Activated B cell treated with CpG ODN at 0.5 μM for 24 hours (primary cell): ENCODE data around the gene MUC2. TPM values are rescaled to one million over a fixed set of nuclear protein-coding genes. Genes with fewer than 3 reads are reported as not detected.

Source experiments
- ATAC-seq: fragments of 200-7000 bp; cut with Tn5 transposase; one replicate; pipeline ENCODE4 v1.10.0; 2021; ENCODE audit warnings: low read depth, mild to moderate bottlenecking, moderate library complexity
- CTCF ChIA-PET: fragments of 350-600 bp; sonication (Branson Sonifier 250); formaldehyde crosslinking; loops from one replicate; lab custom pipeline; 2021; ENCODE audit warnings: antibody characterized with exemption; lab: Charles Lee
- POLR2A ChIA-PET: fragments of 350-600 bp; sonication (Branson Sonifier 250); formaldehyde crosslinking; loops from one replicate; lab custom pipeline; 2021; ENCODE audit warnings: antibody characterized with exemption; lab: Charles Lee
- DNase-seq: peaks from one replicate; pipeline ENCODE4 v3.0.0; 2022
- H3K27ac Mint-ChIP-seq: one replicate; pipeline ENCODE4 v1.8.0; 2020; ENCODE audit warnings: mixed read lengths
- H3K27me3 Mint-ChIP-seq: one replicate; pipeline ENCODE4 v1.8.0; 2021; ENCODE audit warnings: mixed read lengths
- H3K36me3 Mint-ChIP-seq: one replicate; pipeline ENCODE4 v1.8.0; 2021; ENCODE audit warnings: low read depth, mixed read lengths
- H3K4me1 Mint-ChIP-seq: one replicate; pipeline ENCODE4 v1.8.0; 2021; ENCODE audit warnings: mixed read lengths
- H3K4me3 Mint-ChIP-seq: one replicate; pipeline ENCODE4 v1.8.0; 2020; ENCODE audit warnings: mild to moderate bottlenecking, mixed read lengths
- H3K9me3 Mint-ChIP-seq: one replicate; pipeline ENCODE4 v1.8.0; 2020; ENCODE audit warnings: mixed read lengths
- intact Hi-C: fragments of 100-400 bp; cut with micrococcal nuclease; formaldehyde crosslinking; loops from one replicate; pipeline ENCODE4 v1.15.1; 2024
- total RNA-seq: library from RNA; stranded (reverse); gene quantifications from 2 replicates; pipeline ENCODE4 v1.2.3, GENCODE V29; 2022
- TF ChIP-seq, protein P1 (sequence below): fragments of 200-600 bp; IDR thresholded peaks from one replicate; pipeline ENCODE4 v1.8.0; 2022; ENCODE audit warnings: antibody characterized with exemption, mild to moderate bottlenecking

The MUC2 gene
- total RNA-seq, 1 donor from 2014 or later = not detected

DNA sequence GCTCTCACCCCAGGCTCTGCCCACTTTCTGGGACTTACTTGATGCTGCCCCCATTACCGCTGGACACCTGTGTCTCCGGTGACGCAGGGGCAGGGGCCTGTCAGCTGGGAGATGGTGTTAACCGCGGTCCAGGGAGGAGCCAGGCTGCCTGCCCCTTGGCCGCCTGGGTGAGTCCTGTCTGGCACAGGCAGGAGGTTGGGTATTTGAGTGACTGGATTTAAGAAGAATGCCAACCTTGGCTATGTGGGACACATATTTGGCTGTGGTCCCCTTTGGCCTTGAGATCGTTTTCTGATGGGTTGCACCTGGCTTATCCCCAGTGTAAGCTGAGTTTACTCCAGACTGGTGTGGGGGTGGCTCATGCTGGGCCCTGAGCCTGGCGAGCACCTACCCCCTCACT lies 40.7 kb upstream of the MUC2 start:
- no peak overlapping the region for H3K4me3 Mint-ChIP-seq
- CTCF ChIA-PET = no interaction called here
- no peak overlapping the region for H3K27ac Mint-ChIP-seq
- DNase-seq (no peak), ATAC-seq (no peak)
- TF ChIP-seq, protein P1, sequence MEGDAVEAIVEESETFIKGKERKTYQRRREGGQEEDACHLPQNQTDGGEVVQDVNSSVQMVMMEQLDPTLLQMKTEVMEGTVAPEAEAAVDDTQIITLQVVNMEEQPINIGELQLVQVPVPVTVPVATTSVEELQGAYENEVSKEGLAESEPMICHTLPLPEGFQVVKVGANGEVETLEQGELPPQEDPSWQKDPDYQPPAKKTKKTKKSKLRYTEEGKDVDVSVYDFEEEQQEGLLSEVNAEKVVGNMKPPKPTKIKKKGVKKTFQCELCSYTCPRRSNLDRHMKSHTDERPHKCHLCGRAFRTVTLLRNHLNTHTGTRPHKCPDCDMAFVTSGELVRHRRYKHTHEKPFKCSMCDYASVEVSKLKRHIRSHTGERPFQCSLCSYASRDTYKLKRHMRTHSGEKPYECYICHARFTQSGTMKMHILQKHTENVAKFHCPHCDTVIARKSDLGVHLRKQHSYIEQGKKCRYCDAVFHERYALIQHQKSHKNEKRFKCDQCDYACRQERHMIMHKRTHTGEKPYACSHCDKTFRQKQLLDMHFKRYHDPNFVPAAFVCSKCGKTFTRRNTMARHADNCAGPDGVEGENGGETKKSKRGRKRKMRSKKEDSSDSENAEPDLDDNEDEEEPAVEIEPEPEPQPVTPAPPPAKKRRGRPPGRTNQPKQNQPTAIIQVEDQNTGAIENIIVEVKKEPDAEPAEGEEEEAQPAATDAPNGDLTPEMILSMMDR = no peak
- no peaks in the 10 kb centered on the region for H3K36me3 Mint-ChIP-seq
- peaks cover 3% of the 10 kb centered on the region for H3K9me3 Mint-ChIP-seq
- H3K4me1 Mint-ChIP-seq = no peaks in the 10 kb centered on the region
- POLR2A ChIA-PET = no interaction called here
- intact Hi-C loops = no loop called here
- no peaks in the 10 kb centered on the region for H3K27me3 Mint-ChIP-seq

DNA sequence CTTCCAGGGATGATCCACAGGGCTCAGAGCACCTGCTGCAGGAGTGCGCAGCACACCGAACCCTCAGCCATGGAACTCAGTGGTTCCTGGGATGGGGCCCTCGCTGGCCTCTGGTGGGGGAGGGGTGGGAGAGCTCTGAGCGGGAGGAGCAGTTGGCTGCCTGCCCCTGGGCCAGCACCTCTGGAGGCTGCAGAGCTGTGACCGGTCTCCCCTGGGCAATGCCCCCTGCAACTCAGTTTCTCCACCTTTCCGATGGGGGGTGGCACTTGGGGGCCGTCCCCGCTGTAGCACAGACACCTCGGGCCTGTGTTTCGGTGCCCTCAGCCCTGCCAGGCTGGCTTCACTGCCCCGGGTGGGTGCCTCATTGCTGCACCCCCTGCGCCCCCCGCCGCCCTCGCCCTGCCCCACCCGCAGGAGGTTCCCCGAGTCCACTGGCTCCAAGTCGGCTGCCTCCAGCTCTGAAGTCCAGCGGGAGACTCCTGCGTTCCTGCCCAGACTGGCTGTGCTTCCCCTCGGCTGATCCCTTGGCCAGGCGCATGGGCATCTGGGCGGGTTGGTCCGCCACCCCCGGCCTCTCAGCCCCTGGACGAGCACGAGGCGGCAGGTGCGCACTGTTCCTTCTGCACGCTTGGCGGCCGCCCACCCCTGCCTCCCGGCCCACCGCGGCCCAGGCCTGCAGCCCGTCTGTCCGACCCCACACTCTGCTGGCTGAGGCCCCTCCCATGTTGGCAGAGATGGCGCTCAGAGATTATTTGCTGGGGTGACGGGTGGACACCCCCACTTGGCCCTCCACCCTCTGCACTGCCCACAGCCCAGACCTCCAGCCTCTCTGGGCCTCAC lies 40.0 kb upstream of the MUC2 start:
- intact Hi-C loops = no loop called here
- Mint-ChIP-seq H3K4me1 (no peaks in the 10 kb centered on the region), H3K27ac (no peak overlapping the region), H3K4me3 (no peak overlapping the region), H3K36me3 (no peaks in the 10 kb centered on the region), H3K27me3 (no peaks in the 10 kb centered on the region), H3K9me3 (peaks cover 3% of the 10 kb centered on the region)
- TF ChIP-seq, protein P1 = no peak
- no peak for ATAC-seq
- DNase-seq = no peak
- CTCF ChIA-PET = no interaction called here
- POLR2A ChIA-PET = no interaction called here

DNA sequence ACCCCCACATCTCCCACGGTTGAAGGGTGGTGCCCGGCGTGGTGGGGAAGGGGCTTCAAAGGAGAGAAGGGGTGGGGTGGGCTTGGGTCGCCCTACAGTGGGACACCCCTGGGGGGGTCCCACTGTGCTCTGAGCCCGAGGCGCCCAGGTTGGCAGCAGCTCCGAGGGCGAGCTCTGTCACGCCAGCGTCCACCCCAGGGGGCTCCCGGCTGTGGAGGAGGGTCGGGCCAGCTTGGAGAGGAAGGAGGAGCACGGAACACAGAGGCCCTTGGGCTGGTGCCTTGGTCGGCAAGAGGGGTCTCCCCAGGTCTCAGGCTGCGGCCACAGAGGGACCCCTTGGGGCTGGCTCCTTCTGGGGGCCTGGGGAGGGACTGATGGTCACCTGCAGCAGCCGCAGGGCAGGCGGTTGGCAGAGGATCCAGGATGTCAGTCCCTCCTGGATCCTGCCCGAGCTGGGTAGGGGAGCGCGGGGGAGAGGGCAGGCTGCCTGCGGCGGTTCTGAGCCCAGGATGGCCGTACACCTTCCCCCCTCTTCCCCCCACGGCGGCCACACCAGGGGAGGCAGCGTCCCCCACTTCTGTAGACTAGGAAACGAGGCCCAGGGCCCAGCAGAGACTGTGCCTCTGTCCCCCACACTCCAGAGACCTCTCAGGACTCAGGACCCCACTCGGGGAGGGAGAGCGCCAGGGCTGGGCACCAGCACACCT lies 38.9 kb upstream of the MUC2 start:
- intact Hi-C loops = no loop called here
- POLR2A ChIA-PET = interaction anchor here (0.6 kb wide), 1 partner anchor 9 kb away, joined by 5 read pairs; no protein-coding TSS in a partner anchor
- H3K27me3 Mint-ChIP-seq = no peaks in the 10 kb centered on the region
- CTCF ChIA-PET = no interaction called here
- H3K9me3 Mint-ChIP-seq = peaks cover 3% of the 10 kb centered on the region
- H3K4me1 Mint-ChIP-seq = no peaks in the 10 kb centered on the region
- TF ChIP-seq, protein P1 = no peak
- no peaks in the 10 kb centered on the region for H3K36me3 Mint-ChIP-seq
- no peak overlapping the region for H3K4me3 Mint-ChIP-seq
- H3K27ac Mint-ChIP-seq = no peak overlapping the region
- ATAC-seq (no peak), DNase-seq (no peak)

DNA sequence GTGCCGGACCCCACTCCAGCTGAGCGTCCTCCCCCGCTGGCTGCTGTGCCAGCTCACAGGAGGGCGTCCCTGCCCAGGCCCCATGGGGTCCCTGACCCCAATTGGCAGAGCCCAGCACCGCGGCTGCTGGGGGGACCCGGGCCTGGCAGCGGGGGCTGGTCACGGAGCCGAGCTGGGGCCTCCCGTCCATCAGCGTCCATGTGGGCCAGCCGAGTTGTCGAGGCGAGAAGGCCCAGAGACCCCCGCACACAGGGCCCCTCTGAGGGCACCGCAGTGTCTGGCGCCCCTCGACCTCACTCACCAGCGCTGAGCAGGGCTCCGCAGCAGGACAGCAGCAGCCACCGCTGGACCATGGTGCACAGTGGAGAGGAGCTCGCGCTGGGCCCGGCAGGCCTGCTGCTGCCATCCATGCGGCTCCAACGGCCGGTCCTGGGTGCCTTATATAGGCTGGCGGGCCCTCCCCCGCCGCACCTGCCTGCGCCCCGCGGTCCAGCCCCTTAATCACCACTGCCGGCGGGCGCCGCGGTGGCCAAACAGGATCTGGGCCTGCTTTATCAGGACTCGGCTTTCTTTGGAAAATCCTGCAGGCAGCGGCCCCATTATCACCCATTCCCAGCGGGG lies 38.3 kb upstream of the MUC2 start, which contains the start of gene MUC6:
Gene MUC6, minus strand, starts transcription at position 416 of the 621 bp plus-strand sequence. Its CDS starts 63 bp downstream, at position 353.
- Mint-ChIP-seq H3K4me1 (no peaks in the 10 kb centered on the region), H3K9me3 (peaks cover 3% of the 10 kb centered on the region), H3K27ac (no peak within 1 kb of the TSS), H3K27me3 (no peaks in the 10 kb centered on the region), H3K4me3 (no peak within 1 kb of the TSS), H3K36me3 (no peaks in the 10 kb centered on the region)
- no peak for ATAC-seq
- ChIA-PET CTCF (no interaction called here), POLR2A (no interaction called here)
- TF ChIP-seq, protein P1 = no peak
- intact Hi-C loops = no loop called here
- no peak for DNase-seq

DNA sequence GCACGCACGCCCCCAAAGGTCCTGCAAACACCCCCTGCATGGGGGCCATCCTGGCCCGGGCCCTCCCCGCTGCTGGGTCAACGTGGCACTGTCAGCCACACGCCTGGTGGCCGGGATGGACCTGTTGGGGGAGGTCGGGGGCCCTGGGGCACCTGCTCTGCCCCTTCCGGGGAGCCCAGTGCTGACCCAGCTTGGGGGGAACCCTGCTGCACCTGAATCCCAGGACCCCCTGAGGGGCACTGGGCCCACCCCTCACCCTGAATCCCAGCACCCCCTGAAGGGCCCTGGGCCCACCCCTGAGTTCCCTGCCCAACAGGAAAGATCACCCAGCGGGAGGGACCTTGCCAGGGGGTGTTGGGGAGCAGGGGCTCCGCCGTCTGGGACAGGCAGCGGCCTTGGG lies 37.7 kb upstream of the MUC2 start:
- Mint-ChIP-seq H3K27ac (no peak overlapping the region), H3K4me1 (no peaks in the 10 kb centered on the region), H3K4me3 (no peak overlapping the region), H3K36me3 (no peaks in the 10 kb centered on the region), H3K27me3 (no peaks in the 10 kb centered on the region), H3K9me3 (peaks cover 3% of the 10 kb centered on the region)
- ATAC-seq = no peak
- ChIA-PET CTCF (no interaction called here), POLR2A (no interaction called here)
- TF ChIP-seq, protein P1 = no peak
- intact Hi-C loops = no loop called here
- DNase-seq = no peak
